ENCODE measurements around the gene UNKL.

UNKL gene

GRCh38 chr16:1412847-1413246 is 1.7 kb downstream of the UNKL start:
- in situ Hi-C loops (cut with MboI; ENCODE audit: low pct_unique_long_range_greater_than_20kb, low sequenced_read_pairs): no loop called here
- no peak for DNase-seq

GRCh38 chr16:1408171-1408837 is 6.2 kb downstream of the UNKL start:
- in situ Hi-C loops (cut with MboI; ENCODE audit: low pct_unique_long_range_greater_than_20kb, low sequenced_read_pairs): no loop called here
- peak; percentile 92 for DNase-seq

GRCh38 chr16:1407753-1408152 is 6.8 kb downstream of the UNKL start:
- no peak for DNase-seq
- in situ Hi-C loops (cut with MboI; ENCODE audit: low pct_unique_long_range_greater_than_20kb, low sequenced_read_pairs): no loop called here

- DNase-seq: no peak
- in situ Hi-C loops (cut with MboI; ENCODE audit: low pct_unique_long_range_greater_than_20kb, low sequenced_read_pairs): no loop called here
These were observed 10.8 kb downstream of the UNKL start for GRCh38 chr16:1403733-1404132.

- in situ Hi-C loops (cut with MboI; ENCODE audit: low pct_unique_long_range_greater_than_20kb, low sequenced_read_pairs): no loop called here
- no peak for DNase-seq
These were observed 11.5 kb downstream of the UNKL start for GRCh38 chr16:1403036-1403435.

GRCh38 chr16:1401758-1402154 is 12.7 kb downstream of the UNKL start:
- in situ Hi-C loops (cut with MboI; ENCODE audit: low pct_unique_long_range_greater_than_20kb, low sequenced_read_pairs): no loop called here
- DNase-seq: no peak

GRCh38 chr16:1401061-1401757 is 13.3 kb downstream of the UNKL start:
- in situ Hi-C loops (cut with MboI; ENCODE audit: low pct_unique_long_range_greater_than_20kb, low sequenced_read_pairs): no loop called here
- no peak for DNase-seq

- in situ Hi-C loops (cut with MboI; ENCODE audit: low pct_unique_long_range_greater_than_20kb, low sequenced_read_pairs): no loop called here
- no peak for DNase-seq
These were observed 15.5 kb downstream of the UNKL start for GRCh38 chr16:1398826-1399581.

GRCh38 chr16:1398351-1398750 is 16.2 kb downstream of the UNKL start:
- no peak for DNase-seq
- in situ Hi-C loops (cut with MboI; ENCODE audit: low pct_unique_long_range_greater_than_20kb, low sequenced_read_pairs): no loop called here

GRCh38 chr16:1397779-1398178 is 16.7 kb downstream of the UNKL start:
- DNase-seq: no peak
- in situ Hi-C loops (cut with MboI; ENCODE audit: low pct_unique_long_range_greater_than_20kb, low sequenced_read_pairs): no loop called here

GRCh38 chr16:1395444-1396031 is 19.0 kb downstream of the UNKL start:
- no peak for DNase-seq
- in situ Hi-C loops (cut with MboI; ENCODE audit: low pct_unique_long_range_greater_than_20kb, low sequenced_read_pairs): no loop called here

GRCh38 chr16:1394367-1394951 is 20.0 kb downstream of the UNKL start:
- in situ Hi-C loops (cut with MboI; ENCODE audit: low pct_unique_long_range_greater_than_20kb, low sequenced_read_pairs): no loop called here
- DNase-seq: no peak

GRCh38 chr16:1393613-1394176 is 20.8 kb downstream of the UNKL start:
- in situ Hi-C loops (cut with MboI; ENCODE audit: low pct_unique_long_range_greater_than_20kb, low sequenced_read_pairs): no loop called here
- DNase-seq: no peak

GRCh38 chr16:1392826-1393225 is 21.7 kb downstream of the UNKL start:
- DNase-seq: no peak
- in situ Hi-C loops (cut with MboI; ENCODE audit: low pct_unique_long_range_greater_than_20kb, low sequenced_read_pairs): no loop called here

- DNase-seq: no peak
- in situ Hi-C loops (cut with MboI; ENCODE audit: low pct_unique_long_range_greater_than_20kb, low sequenced_read_pairs): no loop called here
These were observed 24.2 kb downstream of the UNKL start for GRCh38 chr16:1390239-1390779.

GRCh38 chr16:1389762-1390161 is 24.7 kb downstream of the UNKL start:
- no peak for DNase-seq
- in situ Hi-C loops (cut with MboI; ENCODE audit: low pct_unique_long_range_greater_than_20kb, low sequenced_read_pairs): no loop called here

GRCh38 chr16:1387331-1387730 is 27.2 kb downstream of the UNKL start:
- in situ Hi-C loops (cut with MboI; ENCODE audit: low pct_unique_long_range_greater_than_20kb, low sequenced_read_pairs): no loop called here
- DNase-seq: no peak

GRCh38 chr16:1385232-1385631 is 29.3 kb downstream of the UNKL start:
- in situ Hi-C loops (cut with MboI; ENCODE audit: low pct_unique_long_range_greater_than_20kb, low sequenced_read_pairs): no loop called here
- DNase-seq: no peak

GRCh38 chr16:1383556-1383955 is 30.9 kb downstream of the UNKL start:
- in situ Hi-C loops (cut with MboI; ENCODE audit: low pct_unique_long_range_greater_than_20kb, low sequenced_read_pairs): no loop called here
- no peak for DNase-seq
